Heart left ventricle (tissue), 13 donors: Measurements from ENCODE around the gene CA7.

Experiments
- CTCF ChIP-seq, 12 donors: fragments of 200-600 bp; sonication (generic) in 4 of 12; IDR thresholded peaks; one replicate each; pipeline versions ENCODE4 v1.5.0 to v1.8.0; 2018 to 2022; ENCODE audit warnings: antibody characterized with exemption in 12 of 12, mild to moderate bottlenecking in 5 of 12
- POLR2A ChIP-seq, 2 donors: fragments of 450-650 bp; IDR thresholded peaks; one replicate each; pipeline ENCODE4 v1.6.1; 2017; ENCODE audit warnings: antibody characterized with exemption in 2 of 2, mild to moderate bottlenecking in 2 of 2, moderate library complexity in 2 of 2
- donor health status: ischemic (EF 13 %, LVEDD 7.1; RV severe dilation, severe dysfunction).
- donor health status: DM: no; HTN: yes; CAD: no.
- donor health status: DM: no; HTN: no; CAD: no.
- donor health status: ischemic (EF 25% LVEDD 6.9; RV normal size, moderate dysfunction).
- donor health status: ischemic (EF 25% LVEDD 5.7; RV mildly dilated, moderate dysfunction).
- donor health status: ischemic (EF 35%, LVEDD 5.7; RV mildly dilated, moderate dysfunction).
- donor health status: nonischemic (EF 11% LVEDD 7.7; RV severe dilation, severe dysfunction).
- donor health status: DM: yes; HTN: yes; CAD: no.
- donor health status: PGD.
- donor health status: ischemic (EF 29% LVEDD 5.4; RV normal size, mild dysfunction).
- donor health status: nonischemic (EF 23%, LVEDD 6.1; RV moderate dilation, normal function).

GRCh38 chr16:66811043-66811442, 33.2 kb upstream of the CA7 start:
- TF ChIP-seq CTCF (IDR thresholded peaks at IDR 0.05): no peak
- TF ChIP-seq POLR2A (IDR thresholded peaks at IDR 0.05): no peak
